Neural progenitor cell (in vitro differentiated cells): ENCODE data around the gene CYB5A. TPM values are rescaled to one million over a fixed set of nuclear protein-coding genes. Genes with fewer than 3 reads are reported as not detected.
A peak's percentile ranks its signal among the peaks of the same experiment; 100 is the strongest.

Experiments
- DNase-seq: peaks from one replicate; pipeline ENCODE4 v3.0.0-alpha.2; 2016; ENCODE audit warnings: low spot score
- H2AFZ ChIP-seq: fragments of 200-600 bp; sonication (generic); replicated peaks from 2 replicates; pipeline ENCODE4 v1.6.1; 2016; ENCODE audit warnings: antibody characterized with exemption
- H3F3A ChIP-seq: fragments of 200-600 bp; sonication (generic); 2 replicates; pipeline ENCODE4 v1.6.1; 2016; ENCODE audit warnings: antibody characterized with exemption, low read depth
- H3K27ac ChIP-seq: fragments of 200-600 bp; sonication (generic); 2 replicates; pipeline ENCODE4 v1.5.1; 2016; ENCODE audit warnings: mild to moderate bottlenecking
- H3K27me3 ChIP-seq: fragments of 200-600 bp; sonication (generic); 2 replicates; pipeline ENCODE4 v1.6.1; 2016; ENCODE audit warnings: mild to moderate bottlenecking, moderate library complexity
- H3K36me3 ChIP-seq: fragments of 200-600 bp; sonication (generic); 2 replicates; pipeline ENCODE4 v1.5.1; 2016
- H3K4me1 ChIP-seq: fragments of 200-600 bp; sonication (generic); 2 replicates; pipeline ENCODE4 v1.6.1; 2016; ENCODE audit warnings: mixed run types
- H3K4me2 ChIP-seq: fragments of 200-600 bp; sonication (generic); 2 replicates; pipeline ENCODE4 v1.6.1; 2016
- H3K4me3 ChIP-seq: fragments of 200-600 bp; sonication (generic); 2 replicates; pipeline ENCODE4 v1.5.1; 2016
- H3K79me2 ChIP-seq: fragments of 200-600 bp; sonication (generic); 2 replicates; pipeline ENCODE4 v1.6.1; 2016; ENCODE audit warnings: low read depth
- H3K9ac ChIP-seq: fragments of 200-600 bp; sonication (generic); 2 replicates; pipeline ENCODE4 v1.6.1; 2016
- H3K9me3 ChIP-seq: fragments of 200-600 bp; sonication (generic); 2 replicates; pipeline ENCODE4 v1.5.1; 2016; ENCODE audit warnings: low read depth
- H4K20me1 ChIP-seq: fragments of 200-600 bp; sonication (generic); 2 replicates; pipeline ENCODE4 v1.6.1; 2016; ENCODE audit warnings: low read depth
- H3K27ac Mint-ChIP-seq: 3 replicates; pipeline ENCODE4 v1.8.0; 2021; ENCODE audit warnings: mixed read lengths
- H3K27me3 Mint-ChIP-seq: 2 replicates; pipeline ENCODE4 v1.8.0; 2022; ENCODE audit warnings: low read depth, mild to moderate bottlenecking, inconsistent platforms, moderate library complexity, mixed read lengths; ENCODE audit not compliant: insufficient read depth
- H3K36me3 Mint-ChIP-seq: 3 replicates; pipeline ENCODE4 v1.8.0; 2021; ENCODE audit warnings: mixed read lengths
- H3K4me1 Mint-ChIP-seq: 3 replicates; pipeline ENCODE4 v1.8.0; 2021; ENCODE audit warnings: mixed read lengths
- H3K4me3 Mint-ChIP-seq: 3 replicates; pipeline ENCODE4 v1.8.0; 2021; ENCODE audit warnings: mild to moderate bottlenecking, moderate library complexity, mixed read lengths
- H3K9me3 Mint-ChIP-seq: 3 replicates; pipeline ENCODE4 v1.8.0; 2020; ENCODE audit warnings: mixed read lengths
- EZH2 ChIP-seq: fragments of 200-600 bp; sonication (generic); IDR thresholded peaks from 2 replicates; pipeline ENCODE4 v1.6.1; 2017; ENCODE audit warnings: antibody characterized with exemption, mild to moderate bottlenecking, moderate library complexity
- EZH2phosphoT487 ChIP-seq: fragments of 200-600 bp; sonication (generic); IDR thresholded peaks from 2 replicates; pipeline ENCODE4 v1.6.1; 2017; ENCODE audit warnings: antibody characterized with exemption
- total RNA-seq: library from RNA; depleted of rRNA; stranded (reverse); fragments of >200 nt; gene quantifications from 2 replicates; pipeline ENCODE4 v1.2.3, GENCODE V29; 2015; ENCODE audit warnings: low replicate concordance
- TF ChIP-seq, protein P1 (sequence below): fragments of 200-600 bp; sonication (generic); IDR thresholded peaks from 2 replicates; pipeline ENCODE4 v1.5.1; 2017; ENCODE audit warnings: antibody characterized with exemption, mild to moderate bottlenecking

CYB5A gene
- total RNA-seq, 1 donor from 2014 or later: 33.7 TPM

DNA sequence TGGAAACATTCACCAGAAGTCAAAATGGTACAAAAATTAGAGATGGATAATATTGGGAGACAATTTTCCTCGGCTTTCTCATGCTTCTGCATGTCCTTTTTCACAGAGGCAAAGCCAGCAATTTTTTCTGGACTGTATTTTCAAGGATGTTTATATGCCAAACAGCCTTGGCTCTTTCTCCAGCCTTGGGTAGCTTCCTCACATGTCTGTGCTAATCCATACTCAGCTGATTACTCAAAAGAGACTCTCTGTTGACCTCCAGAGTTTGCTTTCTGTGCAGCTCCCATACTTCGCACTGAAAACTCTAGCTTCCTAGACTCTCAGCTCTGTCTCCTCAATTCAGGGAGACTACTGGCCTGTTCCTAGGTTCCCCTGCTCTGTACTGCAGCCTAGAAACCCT is 34.5 kb upstream of the CYB5A start:
- Mint-ChIP-seq H3K27ac (no peak overlapping the region), H3K4me3 (no peak overlapping the region), H3K36me3 (no peaks in the 10 kb centered on the region), H3K27me3 (no peaks in the 10 kb centered on the region), H3K4me1 (peaks cover 2% of the 10 kb centered on the region), H3K9me3 (no peaks in the 10 kb centered on the region)
- H3K9ac ChIP-seq: no peak overlapping the region
- no peaks in the 10 kb centered on the region for H3K27me3 ChIP-seq
- H3K79me2 ChIP-seq: no peaks in the 10 kb centered on the region
- no peak overlapping the region for H3K27ac ChIP-seq
- no peak overlapping the region for H3K4me3 ChIP-seq
- peak overlapping the region; percentile 46 for H2AFZ ChIP-seq
- H3K4me2 ChIP-seq: peak overlapping the region; percentile 17
- H3F3A ChIP-seq: peaks cover 6% of the 10 kb centered on the region
- H3K36me3 ChIP-seq: no peaks in the 10 kb centered on the region
- H3K4me1 ChIP-seq: peaks cover 15% of the 10 kb centered on the region
- no peaks in the 10 kb centered on the region for H3K9me3 ChIP-seq
- no peaks in the 10 kb centered on the region for H4K20me1 ChIP-seq
- TF ChIP-seq EZH2: no peak
- TF ChIP-seq, protein P1, sequence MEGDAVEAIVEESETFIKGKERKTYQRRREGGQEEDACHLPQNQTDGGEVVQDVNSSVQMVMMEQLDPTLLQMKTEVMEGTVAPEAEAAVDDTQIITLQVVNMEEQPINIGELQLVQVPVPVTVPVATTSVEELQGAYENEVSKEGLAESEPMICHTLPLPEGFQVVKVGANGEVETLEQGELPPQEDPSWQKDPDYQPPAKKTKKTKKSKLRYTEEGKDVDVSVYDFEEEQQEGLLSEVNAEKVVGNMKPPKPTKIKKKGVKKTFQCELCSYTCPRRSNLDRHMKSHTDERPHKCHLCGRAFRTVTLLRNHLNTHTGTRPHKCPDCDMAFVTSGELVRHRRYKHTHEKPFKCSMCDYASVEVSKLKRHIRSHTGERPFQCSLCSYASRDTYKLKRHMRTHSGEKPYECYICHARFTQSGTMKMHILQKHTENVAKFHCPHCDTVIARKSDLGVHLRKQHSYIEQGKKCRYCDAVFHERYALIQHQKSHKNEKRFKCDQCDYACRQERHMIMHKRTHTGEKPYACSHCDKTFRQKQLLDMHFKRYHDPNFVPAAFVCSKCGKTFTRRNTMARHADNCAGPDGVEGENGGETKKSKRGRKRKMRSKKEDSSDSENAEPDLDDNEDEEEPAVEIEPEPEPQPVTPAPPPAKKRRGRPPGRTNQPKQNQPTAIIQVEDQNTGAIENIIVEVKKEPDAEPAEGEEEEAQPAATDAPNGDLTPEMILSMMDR: no peak
- no peak for TF ChIP-seq EZH2phosphoT487
- no peak for DNase-seq

DNA sequence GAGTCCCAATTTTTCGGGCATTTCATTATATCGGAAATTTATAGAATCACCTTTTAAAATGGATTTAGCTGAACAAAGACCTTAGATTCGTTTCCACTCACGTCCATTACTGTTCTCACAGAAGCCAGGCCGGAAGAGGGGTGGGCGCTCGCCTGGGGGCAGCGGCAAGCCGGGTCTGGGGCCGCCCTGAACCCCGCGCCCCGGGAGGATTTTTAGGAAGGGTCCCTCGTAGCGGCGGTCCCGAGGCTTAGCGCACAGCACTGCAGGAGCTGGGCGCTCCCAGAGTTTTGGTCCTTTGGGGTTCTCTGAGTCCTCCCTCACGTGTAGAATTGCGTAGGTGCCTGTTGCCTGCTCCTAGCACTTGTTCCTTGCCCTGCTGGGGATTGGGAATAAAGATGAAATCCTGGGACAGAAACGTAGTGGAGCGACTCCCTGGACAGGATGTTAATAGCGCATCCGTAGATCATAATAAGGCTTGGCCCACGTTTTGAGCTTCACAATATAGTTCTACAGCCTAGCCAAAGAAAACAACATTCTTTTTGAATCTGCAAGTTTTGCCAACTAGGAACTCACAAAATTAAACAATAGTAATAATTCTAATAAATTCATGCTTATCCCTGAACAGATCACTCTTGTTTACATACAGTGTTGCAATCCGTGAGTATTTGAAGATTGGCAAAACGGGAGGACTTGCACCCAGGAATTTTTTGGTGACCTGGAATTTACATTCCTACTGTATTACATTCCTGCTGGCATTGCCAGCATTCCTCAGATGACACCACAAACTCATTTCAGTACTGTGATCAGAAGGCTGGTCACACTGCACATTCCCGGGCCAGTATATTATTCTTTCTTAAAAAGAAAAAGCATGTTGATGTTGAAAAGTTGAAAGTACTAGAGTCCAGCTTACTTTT is 24.8 kb upstream of the CYB5A start:
- Histone ChIP-seq H3K27ac (no peak overlapping the region), H3K36me3 (no peaks in the 10 kb centered on the region), H3K4me1 (no peaks in the 10 kb centered on the region), H3F3A (no peaks in the 10 kb centered on the region), H3K27me3 (no peaks in the 10 kb centered on the region), H3K4me3 (no peak overlapping the region), H3K9me3 (no peaks in the 10 kb centered on the region), H3K4me2 (no peak overlapping the region), H3K9ac (no peak overlapping the region), H2AFZ (no peak overlapping the region), H3K79me2 (no peaks in the 10 kb centered on the region), H4K20me1 (no peaks in the 10 kb centered on the region)
- Mint-ChIP-seq H3K27ac (no peak overlapping the region), H3K9me3 (peaks cover 4% of the 10 kb centered on the region), H3K4me3 (no peak overlapping the region), H3K27me3 (peaks cover 2% of the 10 kb centered on the region), H3K4me1 (no peaks in the 10 kb centered on the region), H3K36me3 (no peaks in the 10 kb centered on the region)
- TF ChIP-seq EZH2phosphoT487 (no peak), EZH2 (no peak)
- TF ChIP-seq, protein P1: no peak
- no peak for DNase-seq

GRCh38 chr18:74315464-74316256 is 23.9 kb upstream of the CYB5A start, which contains the start of gene C18orf63:
Gene C18orf63, plus strand, starts transcription at chr18:74315839. Its CDS starts 2,027 bp downstream, at chr18:74317866.
- Histone ChIP-seq H3K27ac (no peak within 1 kb of the TSS), H3F3A (no peaks in the 10 kb centered on the region), H3K79me2 (no peaks in the 10 kb centered on the region), H3K4me2 (no peak within 1 kb of the TSS), H3K27me3 (no peaks in the 10 kb centered on the region), H2AFZ (no peak within 1 kb of the TSS), H4K20me1 (no peaks in the 10 kb centered on the region), H3K36me3 (no peaks in the 10 kb centered on the region), H3K9me3 (no peaks in the 10 kb centered on the region), H3K9ac (no peak within 1 kb of the TSS), H3K4me3 (no peak within 1 kb of the TSS), H3K4me1 (no peaks in the 10 kb centered on the region)
- Mint-ChIP-seq H3K27ac (no peak within 1 kb of the TSS), H3K9me3 (peaks cover 6% of the 10 kb centered on the region), H3K4me1 (no peaks in the 10 kb centered on the region), H3K4me3 (no peak within 1 kb of the TSS), H3K27me3 (peaks cover 2% of the 10 kb centered on the region), H3K36me3 (no peaks in the 10 kb centered on the region)
- no peak for DNase-seq
- TF ChIP-seq EZH2: no peak
- TF ChIP-seq EZH2phosphoT487: no peak
- TF ChIP-seq, protein P1: no peak
